ENCODE results near the gene RPL38.

RPL38 gene

GRCh38 chr17:74194682-74195081 is 8.8 kb upstream of the RPL38 start:
- Mint-ChIP-seq H3K36me3 (ENCODE audit: low read depth) (no peaks in the 10 kb centered on the region), H3K27me3 (ENCODE audit: low read depth) (peaks cover 23% of the 10 kb centered on the region), H3K4me1 (ENCODE audit: low read depth) (peaks cover 6% of the 10 kb centered on the region)

GRCh38 chr17:74196541-74197317 is 6.7 kb upstream of the RPL38 start:
- H3K27me3 Mint-ChIP-seq (ENCODE audit: low read depth): peaks cover 29% of the 10 kb centered on the region

More at GRCh38 chr17:74194682-74195081, 8.8 kb upstream of the RPL38 start:
- H3K4me3 Mint-ChIP-seq: no peak overlapping the region
- no peaks in the 10 kb centered on the region for H3K9me3 Mint-ChIP-seq
- no peak overlapping the region for H3K27ac Mint-ChIP-seq

GRCh38 chr17:74197801-74198200 is 5.7 kb upstream of the RPL38 start:
- H3K4me3 Mint-ChIP-seq: no peak overlapping the region
- H3K36me3 Mint-ChIP-seq (ENCODE audit: low read depth): no peaks in the 10 kb centered on the region
- H3K27ac Mint-ChIP-seq: no peak overlapping the region
- H3K4me1 Mint-ChIP-seq (ENCODE audit: low read depth): peaks cover 10% of the 10 kb centered on the region
- H3K27me3 Mint-ChIP-seq (ENCODE audit: low read depth): peaks cover 33% of the 10 kb centered on the region
- H3K9me3 Mint-ChIP-seq: no peaks in the 10 kb centered on the region

More at GRCh38 chr17:74196541-74197317, 6.7 kb upstream of the RPL38 start:
- no peak overlapping the region for H3K27ac Mint-ChIP-seq
- H3K4me3 Mint-ChIP-seq: no peak overlapping the region
- peaks cover 7% of the 10 kb centered on the region for H3K4me1 Mint-ChIP-seq (ENCODE audit: low read depth)
- H3K36me3 Mint-ChIP-seq (ENCODE audit: low read depth): no peaks in the 10 kb centered on the region
- H3K9me3 Mint-ChIP-seq: no peaks in the 10 kb centered on the region

- Mint-ChIP-seq H3K27ac (no peak overlapping the region), H3K4me3 (no peak overlapping the region), H3K9me3 (no peaks in the 10 kb centered on the region), H3K27me3 (ENCODE audit: low read depth) (peaks cover 30% of the 10 kb centered on the region), H3K4me1 (ENCODE audit: low read depth) (peaks cover 17% of the 10 kb centered on the region), H3K36me3 (ENCODE audit: low read depth) (peaks cover 3% of the 10 kb centered on the region)
Observed at GRCh38 chr17:74198694-74199093, 4.8 kb upstream of the RPL38 start.

GRCh38 chr17:74199306-74200092 is 4.0 kb upstream of the RPL38 start:
- H3K4me1 Mint-ChIP-seq (ENCODE audit: low read depth): peaks cover 15% of the 10 kb centered on the region
- H3K27me3 Mint-ChIP-seq (ENCODE audit: low read depth): peaks cover 27% of the 10 kb centered on the region
- H3K27ac Mint-ChIP-seq: no peak overlapping the region
- H3K4me3 Mint-ChIP-seq: no peak overlapping the region
- no peaks in the 10 kb centered on the region for H3K9me3 Mint-ChIP-seq
- H3K36me3 Mint-ChIP-seq (ENCODE audit: low read depth): peaks cover 3% of the 10 kb centered on the region

GRCh38 chr17:74200112-74200511 is 3.4 kb upstream of the RPL38 start:
- Mint-ChIP-seq H3K27me3 (ENCODE audit: low read depth) (peaks cover 25% of the 10 kb centered on the region), H3K4me1 (ENCODE audit: low read depth) (peaks cover 18% of the 10 kb centered on the region), H3K9me3 (no peaks in the 10 kb centered on the region), H3K4me3 (no peak overlapping the region), H3K27ac (no peak overlapping the region), H3K36me3 (ENCODE audit: low read depth) (peaks cover 7% of the 10 kb centered on the region)

GRCh38 chr17:74201250-74201649 is 2.2 kb upstream of the RPL38 start:
- H3K4me3 Mint-ChIP-seq: no peak overlapping the region
- peaks cover 23% of the 10 kb centered on the region for H3K4me1 Mint-ChIP-seq (ENCODE audit: low read depth)
- no peak overlapping the region for H3K27ac Mint-ChIP-seq
- peaks cover 13% of the 10 kb centered on the region for H3K36me3 Mint-ChIP-seq (ENCODE audit: low read depth)
- H3K27me3 Mint-ChIP-seq (ENCODE audit: low read depth): peaks cover 25% of the 10 kb centered on the region
- no peaks in the 10 kb centered on the region for H3K9me3 Mint-ChIP-seq

GRCh38 chr17:74201948-74202347 is 1.5 kb upstream of the RPL38 start:
- no peaks in the 10 kb centered on the region for H3K9me3 Mint-ChIP-seq
- no peak overlapping the region for H3K27ac Mint-ChIP-seq
- H3K36me3 Mint-ChIP-seq (ENCODE audit: low read depth): peaks cover 15% of the 10 kb centered on the region
- H3K4me1 Mint-ChIP-seq (ENCODE audit: low read depth): peaks cover 26% of the 10 kb centered on the region
- H3K4me3 Mint-ChIP-seq: peak overlapping the region; percentile 40
- H3K27me3 Mint-ChIP-seq (ENCODE audit: low read depth): peaks cover 25% of the 10 kb centered on the region

- H3K27ac Mint-ChIP-seq: peak overlapping the region; percentile 46
Observed at GRCh38 chr17:74202938-74203337, 540 bp upstream of the RPL38 start.

GRCh38 chr17:74204474-74204873 is 996 bp downstream of the RPL38 start:
- Mint-ChIP-seq H3K4me3 (peak overlapping the region; percentile 98), H3K9me3 (no peaks in the 10 kb centered on the region), H3K27ac (peak overlapping the region; percentile 93), H3K4me1 (ENCODE audit: low read depth) (peaks cover 37% of the 10 kb centered on the region), H3K36me3 (ENCODE audit: low read depth) (peaks cover 28% of the 10 kb centered on the region), H3K27me3 (ENCODE audit: low read depth) (peaks cover 13% of the 10 kb centered on the region)

More at GRCh38 chr17:74202938-74203337, 540 bp upstream of the RPL38 start:
- H3K36me3 Mint-ChIP-seq (ENCODE audit: low read depth): peaks cover 18% of the 10 kb centered on the region
- H3K4me1 Mint-ChIP-seq (ENCODE audit: low read depth): peaks cover 29% of the 10 kb centered on the region
- no peaks in the 10 kb centered on the region for H3K9me3 Mint-ChIP-seq
- peak overlapping the region; percentile 98 for H3K4me3 Mint-ChIP-seq
- H3K27me3 Mint-ChIP-seq (ENCODE audit: low read depth): peaks cover 25% of the 10 kb centered on the region

GRCh38 chr17:74205274-74205673 is 1.8 kb downstream of the RPL38 start:
- no peaks in the 10 kb centered on the region for H3K9me3 Mint-ChIP-seq
- peaks cover 32% of the 10 kb centered on the region for H3K36me3 Mint-ChIP-seq (ENCODE audit: low read depth)
- H3K27ac Mint-ChIP-seq: no peak overlapping the region
- peaks cover 38% of the 10 kb centered on the region for H3K4me1 Mint-ChIP-seq (ENCODE audit: low read depth)
- peaks cover 9% of the 10 kb centered on the region for H3K27me3 Mint-ChIP-seq (ENCODE audit: low read depth)
- peak overlapping the region; percentile 98 for H3K4me3 Mint-ChIP-seq

GRCh38 chr17:74206332-74206818 is 2.9 kb downstream of the RPL38 start:
- Mint-ChIP-seq H3K27me3 (ENCODE audit: low read depth) (peaks cover 7% of the 10 kb centered on the region), H3K9me3 (no peaks in the 10 kb centered on the region), H3K4me1 (ENCODE audit: low read depth) (peaks cover 42% of the 10 kb centered on the region), H3K36me3 (ENCODE audit: low read depth) (peaks cover 36% of the 10 kb centered on the region), H3K4me3 (peak overlapping the region; percentile 47), H3K27ac (peak overlapping the region; percentile 18)

GRCh38 chr17:74210191-74211140 is 7.0 kb downstream of the RPL38 start:
- Mint-ChIP-seq H3K27ac (peak overlapping the region; percentile 53), H3K27me3 (ENCODE audit: low read depth) (no peaks in the 10 kb centered on the region), H3K36me3 (ENCODE audit: low read depth) (peaks cover 33% of the 10 kb centered on the region), H3K4me3 (peak overlapping the region; percentile 23), H3K9me3 (no peaks in the 10 kb centered on the region), H3K4me1 (ENCODE audit: low read depth) (peaks cover 42% of the 10 kb centered on the region)
